Measurements from ENCODE around the gene LZTS3.
"Not testable (repeated sequence)": the region's sequence is repeated elsewhere in the genome, so short reads cannot be mapped to it uniquely, and the experiment has no call there.

The LZTS3 gene

GRCh38 chr20:3192226-3193015, 19.1 kb upstream of the LZTS3 start:
- DNase-seq = no peak

- DNase-seq = no peak
Observed at GRCh38 chr20:3190681-3191111, 17.3 kb upstream of the LZTS3 start.

- DNase-seq = no peak
Observed at GRCh38 chr20:3189561-3190131, 16.3 kb upstream of the LZTS3 start.

- DNase-seq = no peak
Observed at GRCh38 chr20:3188823-3189413, 15.6 kb upstream of the LZTS3 start.

- not testable (repeated sequence) for DNase-seq
Observed at GRCh38 chr20:3187861-3188260, 14.5 kb upstream of the LZTS3 start.

GRCh38 chr20:3183896-3184612, 10.7 kb upstream of the LZTS3 start:
- no peak for DNase-seq

- not testable (repeated sequence) for DNase-seq
Observed at GRCh38 chr20:3182429-3182828, 9.1 kb upstream of the LZTS3 start.

GRCh38 chr20:3181270-3181669, 7.9 kb upstream of the LZTS3 start:
- DNase-seq = no peak

GRCh38 chr20:3180319-3180718, 7.0 kb upstream of the LZTS3 start:
- DNase-seq = no peak

- DNase-seq = no peak
Observed at GRCh38 chr20:3177746-3178485, 4.6 kb upstream of the LZTS3 start.

GRCh38 chr20:3175270-3175669, 1.9 kb upstream of the LZTS3 start:
- DNase-seq = no peak

- peak in 1 of 2 experiments; percentile 33 for DNase-seq
Observed at GRCh38 chr20:3174442-3175261, 1.3 kb upstream of the LZTS3 start.

GRCh38 chr20:3173610-3174441, 477 bp upstream of the LZTS3 start:
- peak in 1 of 2 experiments; percentile 71 for DNase-seq

GRCh38 chr20:3172126-3172932, 1.0 kb downstream of the LZTS3 start:
- no peak for DNase-seq

GRCh38 chr20:3171391-3172125, 1.8 kb downstream of the LZTS3 start:
- DNase-seq = no peak

- no peak for DNase-seq
Observed at GRCh38 chr20:3168829-3169590, 4.3 kb downstream of the LZTS3 start.

GRCh38 chr20:3168079-3168828, 5.1 kb downstream of the LZTS3 start:
- DNase-seq = no peak

GRCh38 chr20:3167738-3168078, 5.6 kb downstream of the LZTS3 start:
- DNase-seq = no peak
